Coronary artery (tissue), 2 donors: ENCODE measurements around the gene CEP72.

ENCODE experiments used
- DNase-seq: peaks from one replicate; pipeline ENCODE4 v3.0.0-alpha.2; 2017; ENCODE audit warnings: low spot score
- H3K27ac ChIP-seq, 2 donors: fragments of 200-600 bp; sonication (generic); one replicate each; pipeline ENCODE4 v1.5.1; 2016 to 2019
- H3K4me3 ChIP-seq: fragments of 200-600 bp; sonication (generic); 2 replicates; pipeline ENCODE4 v1.5.1; 2016; ENCODE audit warnings: mild to moderate bottlenecking, moderate library complexity
- CTCF ChIP-seq: fragments of 200-600 bp; sonication (generic); IDR thresholded peaks from one replicate; pipeline ENCODE4 v1.5.1; 2019; ENCODE audit warnings: antibody characterized with exemption

The CEP72 gene

GRCh38 chr5:669842-670395 is 57.8 kb downstream of the CEP72 start:
- no peak for TF ChIP-seq CTCF
- DNase-seq = no peak

GRCh38 chr5:670396-671270 is 58.5 kb downstream of the CEP72 start:
- Histone ChIP-seq H3K4me3 (no peak overlapping the region), H3K27ac (no peak overlapping the region)
- TF ChIP-seq CTCF = no peak
- no peak for DNase-seq

More at GRCh38 chr5:669842-670395, 57.8 kb downstream of the CEP72 start:
- Histone ChIP-seq H3K4me3 (no peak overlapping the region), H3K27ac (no peak overlapping the region)

GRCh38 chr5:671459-672328 is 59.6 kb downstream of the CEP72 start:
- Histone ChIP-seq H3K27ac (peak overlapping the region in 1 of 2 donors; percentile 31), H3K4me3 (peak overlapping the region; percentile 53)
- peak; percentile 89 for TF ChIP-seq CTCF
- no peak for DNase-seq

GRCh38 chr5:672329-673160 is 60.4 kb downstream of the CEP72 start:
- peak overlapping the region; percentile 53 for H3K4me3 ChIP-seq
- H3K27ac ChIP-seq = peak overlapping the region in 1 of 2 donors; percentile 31
- DNase-seq = no peak
- no peak for TF ChIP-seq CTCF

- H3K4me3 ChIP-seq = peak overlapping the region; percentile 53
- TF ChIP-seq CTCF = no peak
- no peak for DNase-seq
- peak overlapping the region in 1 of 2 donors; percentile 16 for H3K27ac ChIP-seq
Measured at GRCh38 chr5:673161-673830, 61.2 kb downstream of the CEP72 start.
